HFFc6 (cell line): ENCODE measurements around the gene NUP62. TPM values are rescaled to one million over a fixed set of nuclear protein-coding genes. Genes with fewer than 3 reads are reported as not detected.

ENCODE experiments used
- DNase-seq: peaks from one replicate; pipeline ENCODE4 v3.0.0-alpha.2; 2018
- H3K27ac Mint-ChIP-seq: 2 replicates; pipeline ENCODE4 v1.8.0; 2020; ENCODE audit warnings: mild to moderate bottlenecking, mixed read lengths
- H3K27me3 Mint-ChIP-seq: 2 replicates; pipeline ENCODE4 v1.8.0; 2021; ENCODE audit warnings: mild to moderate bottlenecking, moderate library complexity, mixed read lengths; ENCODE audit not compliant: insufficient read depth
- H3K36me3 Mint-ChIP-seq: 2 replicates; pipeline ENCODE4 v1.8.0; 2021; ENCODE audit warnings: low read depth, mixed read lengths
- H3K4me1 Mint-ChIP-seq: 2 replicates; pipeline ENCODE4 v1.8.0; 2020; ENCODE audit warnings: low read depth, mixed read lengths
- H3K4me3 Mint-ChIP-seq: 2 replicates; pipeline ENCODE4 v1.8.0; 2020; ENCODE audit warnings: mild to moderate bottlenecking, moderate library complexity, mixed read lengths
- H3K9me3 Mint-ChIP-seq: 2 replicates; pipeline ENCODE4 v1.8.0; 2020; ENCODE audit warnings: mild to moderate bottlenecking, mixed read lengths
- CTCF ChIP-seq: fragments of 200-600 bp; sonication (generic); IDR thresholded peaks from 2 replicates; pipeline ENCODE4 v1.5.0; 2021; ENCODE audit warnings: antibody characterized with exemption, mild to moderate bottlenecking
- total RNA-seq, 6 experiments: library from RNA; stranded (reverse); fragmentation: NEBNext Ultra II Directional; extraction: Animal tissue kit (Norgen Biotek cat#: 25700); gene quantifications; 2 replicates in 1 of 6; 3 replicates in 5 of 6; pipeline ENCODE4 v1.2.3, GENCODE V29; 2021

NUP62 gene
- total RNA-seq, 6 experiments from 2014 or later: 50.9 to 78.3 (median 68.3) TPM

- H3K4me3 Mint-ChIP-seq: no peak overlapping the region
- no peak for DNase-seq
- no peak for TF ChIP-seq CTCF
- H3K36me3 Mint-ChIP-seq: no peaks in the 10 kb centered on the region
- H3K9me3 Mint-ChIP-seq: no peaks in the 10 kb centered on the region
- H3K4me1 Mint-ChIP-seq: peaks cover 22% of the 10 kb centered on the region; the same call in 1 of the 2 replicates
- no peak overlapping the region for H3K27ac Mint-ChIP-seq
- peaks cover 43% of the 10 kb centered on the region for H3K27me3 Mint-ChIP-seq
These were observed 23.6 kb upstream of the NUP62 start for GRCh38 chr19:49952906-49953305.

- DNase-seq: no peak
- peaks cover 48% of the 10 kb centered on the region for H3K27me3 Mint-ChIP-seq
- no peak overlapping the region for H3K27ac Mint-ChIP-seq
- no peak for TF ChIP-seq CTCF
- peaks cover 22% of the 10 kb centered on the region; the same call in 1 of the 2 replicates for H3K4me1 Mint-ChIP-seq
- H3K9me3 Mint-ChIP-seq: no peaks in the 10 kb centered on the region
- no peak overlapping the region for H3K4me3 Mint-ChIP-seq
- no peaks in the 10 kb centered on the region for H3K36me3 Mint-ChIP-seq
These were observed 23.2 kb upstream of the NUP62 start for GRCh38 chr19:49952479-49952836.

- TF ChIP-seq CTCF: no peak
- H3K4me3 Mint-ChIP-seq: no peak overlapping the region
- H3K27ac Mint-ChIP-seq: no peak overlapping the region
These were observed 22.6 kb upstream of the NUP62 start for GRCh38 chr19:49951806-49952478.

GRCh38 chr19:49950956-49951526, 21.7 kb upstream of the NUP62 start:
- peaks cover 22% of the 10 kb centered on the region; the same call in 1 of the 2 replicates for H3K4me1 Mint-ChIP-seq
- no peak for DNase-seq
- H3K27me3 Mint-ChIP-seq: peaks cover 47% of the 10 kb centered on the region
- H3K9me3 Mint-ChIP-seq: no peaks in the 10 kb centered on the region
- H3K36me3 Mint-ChIP-seq: no peaks in the 10 kb centered on the region
- no peak overlapping the region for H3K4me3 Mint-ChIP-seq
- H3K27ac Mint-ChIP-seq: no peak overlapping the region
- TF ChIP-seq CTCF: no peak

More at GRCh38 chr19:49951806-49952478, 22.6 kb upstream of the NUP62 start:
- Mint-ChIP-seq H3K9me3 (no peaks in the 10 kb centered on the region), H3K27me3 (peaks cover 51% of the 10 kb centered on the region), H3K4me1 (peaks cover 22% of the 10 kb centered on the region; the same call in 1 of the 2 replicates), H3K36me3 (no peaks in the 10 kb centered on the region)
- DNase-seq: no peak

- TF ChIP-seq CTCF: no peak
- Mint-ChIP-seq H3K36me3 (no peaks in the 10 kb centered on the region), H3K4me1 (peaks cover 22% of the 10 kb centered on the region; the same call in 1 of the 2 replicates), H3K27ac (no peak overlapping the region), H3K27me3 (peaks cover 43% of the 10 kb centered on the region), H3K9me3 (no peaks in the 10 kb centered on the region), H3K4me3 (no peak overlapping the region)
- no peak for DNase-seq
These were observed 21.3 kb upstream of the NUP62 start for GRCh38 chr19:49950590-49950948.
